SJSA1 (cell line): Measurements from ENCODE around the gene CD244. TPM values are rescaled to one million over a fixed set of nuclear protein-coding genes. Genes with fewer than 3 reads are reported as not detected.

Source experiments
- DNase-seq, 2 experiments: peaks; one replicate each; pipeline ENCODE4 v3.0.0-alpha.2; 2015 to 2020; ENCODE audit warnings: low spot score in 2 of 2, low read depth in 1 of 2
- H3K27ac ChIP-seq: fragments of 250-450 bp; sonication (Bioruptor Pico); 2 replicates; pipeline ENCODE4 v1.5.1; 2020; ENCODE audit warnings: mild to moderate bottlenecking, moderate library complexity
- H3K27me3 ChIP-seq: fragments of 250-450 bp; sonication (Bioruptor Pico); replicated peaks from 2 replicates; pipeline ENCODE4 v1.5.1; 2020; ENCODE audit warnings: mild to moderate bottlenecking, moderate library complexity
- H3K36me3 ChIP-seq: fragments of 250-450 bp; sonication (Bioruptor Pico); 2 replicates; pipeline ENCODE4 v1.5.1; 2020; ENCODE audit warnings: mild to moderate bottlenecking
- H3K4me1 ChIP-seq: fragments of 250-450 bp; sonication (Bioruptor Pico); replicated peaks from 2 replicates; pipeline ENCODE4 v1.6.1; 2021; ENCODE audit warnings: mild to moderate bottlenecking
- H3K4me3 ChIP-seq: fragments of 250-450 bp; sonication (Bioruptor Pico); 2 replicates; pipeline ENCODE4 v1.5.1; 2020; ENCODE audit warnings: mild to moderate bottlenecking
- H3K9me3 ChIP-seq: fragments of 250-450 bp; sonication (Bioruptor Pico); replicated peaks from 2 replicates; pipeline ENCODE4 v1.5.1; 2020; ENCODE audit warnings: mild to moderate bottlenecking
- total RNA-seq: library from RNA; depleted of rRNA; stranded (reverse); fragments of >200 nt; shearing (Covaris generic); gene quantifications from 2 replicates; pipeline ENCODE4 v1.2.3, GENCODE V29; 2014

CD244 gene
- total RNA-seq, 1 experiment from 2014 or later: not detected

DNA sequence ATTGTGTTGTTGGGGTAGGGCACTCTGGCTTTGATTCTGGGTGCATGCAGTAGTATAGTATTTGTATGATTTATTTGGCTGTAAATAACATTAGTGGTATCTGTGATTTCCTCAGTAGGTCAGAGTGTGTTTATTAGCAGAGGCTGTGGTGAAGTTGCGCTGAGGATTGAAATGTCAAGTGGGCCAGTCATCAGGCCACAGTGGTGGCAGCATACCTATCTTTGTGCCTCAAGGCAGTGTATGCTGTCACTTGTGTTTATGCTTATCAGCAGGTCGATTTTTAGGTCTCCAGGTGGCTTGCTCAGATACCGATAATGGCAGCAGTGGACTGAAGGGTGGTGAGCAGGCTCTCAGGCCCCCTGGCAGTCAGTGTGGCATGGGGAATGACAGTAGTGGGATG is 55.4 kb downstream of the CD244 start:
- no peaks in the 10 kb centered on the region for H3K36me3 ChIP-seq
- H3K27me3 ChIP-seq: 0 out of 2 replicates have a peak, but pooled peaks cover 3% of the 10 kb centered on the region
- peaks cover 4% of the 10 kb centered on the region; the same call in 1 of the 2 replicates for H3K9me3 ChIP-seq
- no peaks in the 10 kb centered on the region for H3K4me1 ChIP-seq
- H3K27ac ChIP-seq: no peak overlapping the region
- no peak for DNase-seq
- no peak overlapping the region for H3K4me3 ChIP-seq

DNA sequence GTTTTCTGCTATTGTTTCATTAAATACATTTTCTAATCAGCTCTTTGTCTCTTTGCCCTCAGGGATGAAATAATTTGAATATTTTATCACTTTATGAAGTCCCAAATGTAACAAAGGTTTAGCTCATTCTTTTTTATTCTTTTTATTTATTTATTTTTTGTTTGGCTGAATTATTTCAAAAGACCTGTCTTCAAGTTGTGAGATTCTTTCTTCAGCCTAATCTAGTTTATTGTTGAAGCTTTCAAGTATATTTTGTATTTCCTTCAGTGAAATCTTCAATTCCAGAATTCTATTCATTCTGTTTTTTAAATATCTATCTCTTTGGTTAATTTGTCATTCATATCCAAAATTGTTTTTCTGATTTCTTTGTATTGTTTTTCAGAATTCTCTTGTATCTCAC is 55.9 kb downstream of the CD244 start:
- H3K36me3 ChIP-seq: no peaks in the 10 kb centered on the region
- H3K27ac ChIP-seq: no peak overlapping the region
- no peak for DNase-seq
- no peaks in the 10 kb centered on the region for H3K4me1 ChIP-seq
- peaks cover 4% of the 10 kb centered on the region; the same call in 1 of the 2 replicates for H3K9me3 ChIP-seq
- H3K27me3 ChIP-seq: 0 out of 2 replicates have a peak, but pooled peaks cover 3% of the 10 kb centered on the region
- H3K4me3 ChIP-seq: no peak overlapping the region

DNA sequence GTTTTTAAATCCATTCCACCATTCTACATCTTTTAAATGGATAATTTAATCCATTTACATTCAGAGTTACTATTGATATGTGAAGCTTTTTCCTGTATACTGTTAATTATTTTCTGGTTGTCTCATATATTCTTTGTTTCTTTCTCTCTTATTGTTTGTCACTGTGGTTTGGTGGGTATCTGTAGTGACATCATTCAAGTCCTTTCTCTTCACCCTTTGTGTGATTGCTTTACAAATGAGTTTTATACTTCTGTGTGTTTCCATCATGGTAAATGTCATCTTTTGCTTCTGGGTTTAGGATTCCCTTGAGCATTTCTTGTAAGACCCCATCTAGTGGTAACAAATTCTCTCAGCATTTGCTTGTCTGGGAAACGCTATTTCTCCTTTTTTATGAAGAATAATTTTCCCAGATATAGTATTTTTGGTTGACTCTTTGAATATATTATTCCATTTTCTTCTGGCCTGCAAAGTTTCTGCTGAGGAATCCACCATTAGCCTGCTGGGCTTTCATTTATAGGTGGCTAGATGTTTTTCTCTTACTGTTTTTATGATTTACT is 56.5 kb downstream of the CD244 start:
- Histone ChIP-seq H3K36me3 (no peaks in the 10 kb centered on the region), H3K27ac (no peak overlapping the region), H3K4me1 (no peaks in the 10 kb centered on the region), H3K27me3 (0 out of 2 replicates have a peak, but pooled peaks cover 3% of the 10 kb centered on the region), H3K9me3 (peaks cover 4% of the 10 kb centered on the region; the same call in 1 of the 2 replicates), H3K4me3 (no peak overlapping the region)
- DNase-seq: no peak

DNA sequence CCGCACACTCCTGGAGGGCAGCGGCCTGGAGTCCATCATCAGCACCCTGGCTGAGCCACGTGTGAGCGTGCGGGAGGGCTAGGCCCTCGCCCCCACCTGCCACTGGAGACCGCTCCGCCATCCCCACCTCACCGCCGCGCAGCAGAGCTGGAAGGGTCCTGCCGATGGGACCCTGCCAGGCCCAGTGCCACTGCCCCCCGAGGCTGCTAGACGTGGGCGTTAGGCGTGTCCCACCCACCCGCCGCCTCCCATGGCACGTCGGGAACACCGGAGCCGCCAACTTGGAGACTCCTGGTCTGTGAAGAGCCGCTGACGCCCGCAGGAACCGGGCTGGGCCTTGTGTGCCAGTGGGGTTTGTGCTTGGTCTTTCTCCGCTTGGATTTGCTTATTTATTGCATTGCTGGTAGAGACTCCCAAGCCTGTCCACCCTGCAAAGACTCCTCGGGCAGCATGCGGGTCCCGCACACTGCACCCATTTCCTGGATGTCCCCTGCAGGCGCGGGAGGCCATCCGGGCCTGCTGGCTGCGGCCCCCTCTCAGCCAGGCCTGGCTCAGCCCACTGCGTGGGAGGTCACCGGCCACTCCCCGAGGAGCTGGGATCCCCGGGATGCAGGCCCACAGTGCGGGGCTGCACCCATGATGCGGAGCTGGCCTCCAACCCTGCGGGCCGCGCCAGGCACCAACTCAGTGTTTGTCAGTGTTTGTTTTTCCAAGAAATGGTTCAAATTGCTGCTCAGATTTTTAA is 60.7 kb downstream of the CD244 start:
- DNase-seq: no peak
- no peaks in the 10 kb centered on the region for H3K9me3 ChIP-seq
- H3K4me3 ChIP-seq: no peak overlapping the region
- H3K36me3 ChIP-seq: no peaks in the 10 kb centered on the region
- H3K4me1 ChIP-seq: no peaks in the 10 kb centered on the region
- H3K27me3 ChIP-seq: no peaks in the 10 kb centered on the region
- no peak overlapping the region for H3K27ac ChIP-seq

DNA sequence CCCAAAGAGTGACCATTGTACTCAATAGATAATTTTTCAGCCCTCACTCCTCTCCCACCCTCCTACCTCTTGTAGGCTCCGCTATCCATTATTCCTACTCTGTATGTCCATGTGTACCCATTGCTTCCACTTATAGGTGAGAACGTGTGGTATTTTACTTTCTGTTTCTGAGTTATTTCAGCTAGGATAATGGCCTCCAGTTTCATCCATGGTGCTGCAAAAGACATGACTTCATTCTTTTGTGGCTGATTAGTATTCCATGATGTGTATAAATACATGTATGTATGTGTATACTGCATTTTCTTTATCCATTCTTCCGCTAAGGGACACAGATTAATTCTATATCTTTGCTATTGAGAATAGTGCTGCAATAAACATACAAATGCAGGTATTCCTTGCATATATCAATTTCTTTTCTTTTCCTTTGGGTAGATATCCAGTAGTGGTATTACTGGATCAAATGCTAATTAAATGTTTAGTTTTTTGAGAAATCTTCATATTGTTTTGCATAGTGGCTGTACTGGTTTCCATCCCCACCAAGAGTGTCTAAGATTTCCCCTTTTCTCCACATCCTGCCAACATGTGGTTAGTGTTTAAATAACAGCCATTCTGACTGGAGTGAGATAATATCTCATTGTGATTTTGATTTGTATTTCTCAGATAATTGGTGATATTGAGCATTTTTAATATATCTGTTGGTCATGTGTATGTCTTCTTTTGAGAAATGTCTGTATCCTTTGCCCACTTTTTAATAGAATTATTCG is 61.9 kb downstream of the CD244 start:
- no peaks in the 10 kb centered on the region for H3K27me3 ChIP-seq
- no peak overlapping the region for H3K27ac ChIP-seq
- H3K9me3 ChIP-seq: no peaks in the 10 kb centered on the region
- DNase-seq: no peak
- no peaks in the 10 kb centered on the region for H3K4me1 ChIP-seq
- no peak overlapping the region for H3K4me3 ChIP-seq
- no peaks in the 10 kb centered on the region for H3K36me3 ChIP-seq

DNA sequence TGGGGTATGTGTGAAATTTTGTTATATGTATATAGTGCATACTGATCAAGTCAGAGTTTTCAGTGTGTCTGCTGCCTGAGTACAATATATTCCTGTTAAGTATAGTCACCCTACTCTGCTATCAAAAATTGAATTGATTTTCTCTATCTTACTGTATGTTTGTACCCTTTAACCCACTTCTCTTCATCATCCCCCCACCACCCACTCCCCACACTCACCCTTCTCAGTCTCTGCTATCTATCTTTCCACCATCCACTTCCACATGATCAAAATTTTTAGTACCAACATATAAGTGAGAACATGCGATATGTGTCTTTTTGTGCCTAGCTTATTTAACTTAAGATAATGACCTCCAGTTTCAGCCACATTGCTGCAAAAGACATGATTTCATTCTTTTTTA is 62.5 kb downstream of the CD244 start:
- H3K27ac ChIP-seq: no peak overlapping the region

DNA sequence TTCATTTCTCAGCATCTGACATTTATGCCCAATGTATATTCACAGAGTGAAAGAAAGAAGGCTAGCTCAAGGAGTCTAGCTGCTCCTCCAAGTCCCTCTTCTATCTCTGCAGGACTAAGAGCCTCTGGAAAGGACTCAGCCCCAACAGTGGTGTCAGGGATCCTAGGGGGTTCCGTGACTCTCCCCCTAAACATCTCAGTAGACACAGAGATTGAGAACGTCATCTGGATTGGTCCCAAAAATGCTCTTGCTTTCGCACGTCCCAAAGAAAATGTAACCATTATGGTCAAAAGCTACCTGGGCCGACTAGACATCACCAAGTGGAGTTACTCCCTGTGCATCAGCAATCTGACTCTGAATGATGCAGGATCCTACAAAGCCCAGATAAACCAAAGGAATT is 63.0 kb downstream of the CD244 start:
- H3K27ac ChIP-seq: no peak overlapping the region
- H3K9me3 ChIP-seq: no peaks in the 10 kb centered on the region
- no peak for DNase-seq
- H3K4me3 ChIP-seq: no peak overlapping the region
- no peaks in the 10 kb centered on the region for H3K27me3 ChIP-seq
- H3K4me1 ChIP-seq: no peaks in the 10 kb centered on the region
- no peaks in the 10 kb centered on the region for H3K36me3 ChIP-seq

More for the DNA sequence above, 62.5 kb downstream of the CD244 start:
- no peak for DNase-seq
- Histone ChIP-seq H3K9me3 (no peaks in the 10 kb centered on the region), H3K4me3 (no peak overlapping the region), H3K4me1 (no peaks in the 10 kb centered on the region), H3K36me3 (no peaks in the 10 kb centered on the region), H3K27me3 (no peaks in the 10 kb centered on the region)

DNA sequence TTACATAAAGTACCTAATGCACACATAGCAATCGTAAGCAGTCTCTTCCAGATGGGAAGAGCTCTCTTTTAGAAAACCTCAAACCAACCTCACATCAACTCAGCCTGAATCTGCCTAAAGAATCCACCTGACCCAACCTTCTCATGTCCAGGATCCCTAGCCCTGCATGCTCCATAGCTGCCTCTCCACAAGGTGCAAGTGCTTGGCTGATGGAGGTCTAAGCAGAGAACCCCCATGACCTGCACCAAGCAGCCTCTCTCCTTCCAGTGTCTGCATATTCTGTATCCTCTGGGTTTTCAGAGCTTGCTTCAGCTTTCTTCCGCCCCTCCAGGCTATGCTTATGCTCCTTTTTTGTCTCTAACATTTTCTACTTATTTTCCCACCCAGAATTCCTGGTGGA is 64.2 kb downstream of the CD244 start:
- Histone ChIP-seq H3K36me3 (no peaks in the 10 kb centered on the region), H3K4me3 (no peak overlapping the region), H3K4me1 (no peaks in the 10 kb centered on the region), H3K9me3 (no peaks in the 10 kb centered on the region), H3K27ac (no peak overlapping the region), H3K27me3 (no peaks in the 10 kb centered on the region)
- no peak for DNase-seq

DNA sequence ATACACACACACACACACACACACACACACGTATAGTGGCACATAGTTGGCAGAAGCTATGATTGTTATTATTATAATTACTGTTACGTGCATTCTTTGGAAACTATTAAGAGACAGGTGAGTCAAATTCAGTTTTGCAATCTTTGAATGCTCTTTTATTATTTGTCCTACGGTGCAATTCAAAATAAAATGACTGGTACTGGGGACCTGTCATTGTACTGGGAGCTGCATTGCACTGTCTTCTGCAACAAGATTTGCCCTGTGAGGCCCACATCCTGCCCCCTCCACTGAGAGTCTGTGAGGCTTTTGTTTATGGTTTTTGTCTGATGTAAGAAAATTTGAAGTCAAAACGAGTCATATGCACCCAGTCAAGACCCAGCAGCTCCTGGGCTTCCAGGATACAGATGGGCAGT is 64.8 kb downstream of the CD244 start:
- no peaks in the 10 kb centered on the region for H3K4me1 ChIP-seq
- H3K27me3 ChIP-seq: no peaks in the 10 kb centered on the region
- H3K9me3 ChIP-seq: no peaks in the 10 kb centered on the region
- no peak for DNase-seq
- no peak overlapping the region for H3K4me3 ChIP-seq
- H3K36me3 ChIP-seq: no peaks in the 10 kb centered on the region
- no peak overlapping the region for H3K27ac ChIP-seq

DNA sequence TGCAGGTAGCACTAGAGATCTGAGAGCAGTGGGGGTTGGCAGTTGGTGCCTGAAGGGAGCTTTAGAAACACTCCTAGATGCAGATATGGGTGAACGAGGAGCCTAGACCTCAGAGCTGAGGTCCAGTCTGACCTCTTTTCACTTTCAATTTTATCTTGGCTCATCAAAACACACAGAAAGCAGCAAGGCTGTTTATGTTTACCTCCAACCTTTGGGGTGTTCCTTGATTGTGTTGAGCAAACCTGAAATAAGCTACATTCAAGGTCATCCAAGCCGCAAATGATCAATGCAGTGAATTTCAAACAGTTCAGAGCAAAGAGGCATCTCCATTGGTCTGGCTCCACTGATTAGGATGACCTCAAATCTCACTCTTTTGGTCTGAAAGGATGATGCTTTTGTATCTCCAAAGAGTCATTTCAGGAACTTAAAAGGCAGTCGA is 65.4 kb downstream of the CD244 start:
- Histone ChIP-seq H3K36me3 (no peaks in the 10 kb centered on the region), H3K9me3 (no peaks in the 10 kb centered on the region), H3K4me3 (no peak overlapping the region), H3K27me3 (no peaks in the 10 kb centered on the region), H3K4me1 (no peaks in the 10 kb centered on the region), H3K27ac (no peak overlapping the region)
- no peak for DNase-seq

DNA sequence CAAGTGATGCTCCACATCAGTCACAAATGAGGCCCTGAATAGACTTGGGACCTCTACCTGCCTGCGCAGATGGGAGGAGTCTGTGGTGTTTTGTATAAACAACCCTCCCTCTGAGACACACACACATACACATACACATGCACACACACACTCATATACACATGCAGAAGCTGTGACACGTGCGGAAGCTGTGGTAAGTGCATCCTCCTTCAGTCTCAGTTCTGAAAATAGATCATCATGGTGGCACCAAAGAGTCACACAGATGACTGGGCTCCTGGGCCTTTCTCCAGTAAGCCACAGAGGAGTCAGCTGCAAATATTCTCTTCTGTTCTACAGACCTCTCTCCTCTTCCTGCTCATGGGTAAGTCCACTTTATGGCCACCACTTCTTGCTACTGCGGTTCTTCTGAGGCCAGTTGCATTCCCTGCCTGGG is 66.7 kb downstream of the CD244 start, which contains the start of gene LY9:
LY9 (plus strand) TSS at position 224 of the 433 bp plus-strand sequence; CDS start at position 238, 14 bp downstream.
- no peaks in the 10 kb centered on the region for H3K27me3 ChIP-seq
- no peaks in the 10 kb centered on the region for H3K4me1 ChIP-seq
- no peak within 1 kb of the TSS for H3K4me3 ChIP-seq
- H3K36me3 ChIP-seq: no peaks in the 10 kb centered on the region
- no peak within 1 kb of the TSS for H3K27ac ChIP-seq
- H3K9me3 ChIP-seq: no peaks in the 10 kb centered on the region
- DNase-seq: no peak

DNA sequence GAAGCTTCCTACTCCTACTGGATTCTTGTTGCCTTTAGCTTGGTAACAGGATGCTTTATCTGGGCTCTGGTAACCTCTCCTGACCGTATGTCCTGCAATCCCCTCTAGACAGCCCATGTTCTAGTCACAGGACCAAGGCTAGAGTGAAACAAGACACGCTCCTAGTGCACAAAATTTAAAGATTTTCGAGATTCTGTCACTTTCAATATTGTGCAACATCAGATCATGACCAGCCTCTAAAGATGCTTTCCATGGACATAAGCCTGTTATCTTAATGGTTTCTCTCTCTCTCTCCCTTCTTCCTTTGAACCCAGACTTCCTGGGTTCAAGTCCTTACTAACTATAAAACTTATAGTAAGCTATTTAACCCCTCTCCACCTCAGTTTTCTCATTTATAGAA is 68.3 kb downstream of the CD244 start:
- no peak for DNase-seq
- Histone ChIP-seq H3K4me3 (no peak overlapping the region), H3K27ac (no peak overlapping the region), H3K9me3 (no peaks in the 10 kb centered on the region), H3K36me3 (no peaks in the 10 kb centered on the region), H3K4me1 (no peaks in the 10 kb centered on the region), H3K27me3 (no peaks in the 10 kb centered on the region)

DNA sequence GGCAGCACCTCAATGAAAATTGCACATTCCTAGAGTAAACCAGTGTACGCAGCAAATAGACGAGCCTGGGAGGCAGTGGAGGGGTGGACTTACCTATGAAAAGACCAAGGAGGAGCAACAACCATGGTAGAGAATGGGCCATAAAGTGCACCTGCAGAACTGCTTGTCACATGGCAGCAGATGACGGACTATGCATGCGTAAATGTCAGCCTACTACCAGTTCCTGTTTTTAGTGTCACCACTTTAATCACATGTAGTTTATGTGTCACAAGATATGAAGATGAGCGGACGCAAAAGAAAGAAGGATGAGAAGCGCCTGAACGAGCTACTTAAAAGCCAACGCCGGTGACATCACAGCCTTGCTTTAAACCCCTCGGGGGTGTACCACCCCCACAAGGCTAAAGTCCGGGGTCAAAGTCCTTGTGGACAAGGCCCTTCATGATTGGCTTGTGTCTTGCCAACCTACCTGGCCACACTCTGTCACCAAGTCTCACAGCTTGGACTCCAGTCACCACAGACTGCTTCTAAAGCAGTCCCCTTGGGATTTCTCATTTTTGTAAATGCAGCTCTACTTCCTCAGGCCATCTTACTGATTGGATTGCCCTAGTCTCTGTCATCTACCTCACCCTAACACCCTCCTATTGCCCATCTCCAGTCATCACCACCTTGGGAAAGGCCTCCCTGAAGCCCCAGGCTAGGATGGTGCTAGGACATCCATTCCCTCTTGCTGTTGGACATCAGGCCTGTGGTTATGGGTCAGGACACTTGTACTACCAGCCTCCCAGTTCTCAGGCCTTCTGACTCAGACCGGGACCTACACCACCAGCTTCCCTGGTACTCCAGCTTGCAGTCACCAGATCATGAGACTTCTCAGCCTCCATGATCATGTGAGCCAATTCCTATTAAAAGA is 72.7 kb downstream of the CD244 start:
- no peak for DNase-seq
- H3K27ac ChIP-seq: no peak overlapping the region
- no peaks in the 10 kb centered on the region for H3K9me3 ChIP-seq
- H3K36me3 ChIP-seq: no peaks in the 10 kb centered on the region
- H3K4me1 ChIP-seq: no peaks in the 10 kb centered on the region
- no peak overlapping the region for H3K4me3 ChIP-seq
- H3K27me3 ChIP-seq: no peaks in the 10 kb centered on the region
